ENCODE measurements around the gene FAM20B. TPM values are rescaled to one million over a fixed set of nuclear protein-coding genes. Genes with fewer than 3 reads are reported as not detected.
"Not testable (repeated sequence)": the region's sequence is repeated elsewhere in the genome, so short reads cannot be mapped to it uniquely, and the experiment has no call there.

FAM20B gene
- total RNA-seq, 1 donor from 2014 or later, result 18.0 TPM

- no peak overlapping the region for H3K4me3 ChIP-seq (ENCODE audit: low read depth, low read length)
- no peak for DNase-seq (ENCODE audit: low read depth)
- no peak for TF ChIP-seq CTCF (conservative IDR thresholded peaks at IDR 0.05; ENCODE audit: low read depth, low read length)
Observed at GRCh38 chr1:179031284-179031683, 5.6 kb downstream of the FAM20B start.

- DNase-seq (ENCODE audit: low read depth), result no peak
- TF ChIP-seq CTCF (conservative IDR thresholded peaks at IDR 0.05; ENCODE audit: low read depth, low read length), result no peak
- no peak overlapping the region for H3K4me3 ChIP-seq (ENCODE audit: low read depth, low read length)
Observed at GRCh38 chr1:179031855-179032513, 6.3 kb downstream of the FAM20B start.

GRCh38 chr1:179034720-179035119 is 9.0 kb downstream of the FAM20B start:
- no peak for DNase-seq (ENCODE audit: low read depth)
- no peak for TF ChIP-seq CTCF (conservative IDR thresholded peaks at IDR 0.05; ENCODE audit: low read depth, low read length)
- H3K4me3 ChIP-seq (ENCODE audit: low read depth, low read length), result no peak overlapping the region

- TF ChIP-seq CTCF (conservative IDR thresholded peaks at IDR 0.05; ENCODE audit: low read depth, low read length), result no peak
- no peak for DNase-seq (ENCODE audit: low read depth)
- no peak overlapping the region for H3K4me3 ChIP-seq (ENCODE audit: low read depth, low read length)
Observed at GRCh38 chr1:179036844-179037465, 11.3 kb downstream of the FAM20B start.

- H3K4me3 ChIP-seq (ENCODE audit: low read depth, low read length), result no peak overlapping the region
- TF ChIP-seq CTCF (conservative IDR thresholded peaks at IDR 0.05; ENCODE audit: low read depth, low read length), result no peak
- no peak for DNase-seq (ENCODE audit: low read depth)
Observed at GRCh38 chr1:179038528-179039281, 13.0 kb downstream of the FAM20B start.

- H3K4me3 ChIP-seq (ENCODE audit: low read depth, low read length); DNase-seq (ENCODE audit: low read depth): not testable (repeated sequence)
Observed at GRCh38 chr1:179039502-179040174, 13.9 kb downstream of the FAM20B start.

GRCh38 chr1:179040175-179040551 is 14.5 kb downstream of the FAM20B start:
- not testable (repeated sequence) for DNase-seq (ENCODE audit: low read depth); H3K4me3 ChIP-seq (ENCODE audit: low read depth, low read length)

All from epithelial cell of proximal tubule (primary cell).